Measurements from ENCODE around the gene TSEN15.

TSEN15 gene

GRCh38 chr1:184019069-184019468 lies 32.5 kb upstream of the TSEN15 start:
- H3K36me3 ChIP-seq (ENCODE audit: control insufficient read depth in 2 of 2, insufficient read depth in 2 of 2, low read length in 2 of 2) = no peaks in the 10 kb centered on the region
- H3K27ac ChIP-seq (ENCODE audit: low read depth in 2 of 2, low read length in 2 of 2) = no peak overlapping the region
- no peaks in the 10 kb centered on the region for H3K27me3 ChIP-seq (ENCODE audit: control insufficient read depth in 2 of 2, insufficient read depth in 2 of 2, low read length in 2 of 2)
- H3K9ac ChIP-seq (ENCODE audit: low read depth in 1 of 2, low read length in 2 of 2) = no peak overlapping the region
- H3K4me1 ChIP-seq (ENCODE audit: control insufficient read depth in 2 of 2, insufficient read depth in 2 of 2, low read length in 2 of 2) = no peaks in the 10 kb centered on the region
- H3K9me3 ChIP-seq (ENCODE audit: control insufficient read depth in 2 of 2, low read length in 2 of 2) = no peaks in the 10 kb centered on the region
- H3K4me3 ChIP-seq (ENCODE audit: low read length in 2 of 2) = no peak overlapping the region

DNA sequence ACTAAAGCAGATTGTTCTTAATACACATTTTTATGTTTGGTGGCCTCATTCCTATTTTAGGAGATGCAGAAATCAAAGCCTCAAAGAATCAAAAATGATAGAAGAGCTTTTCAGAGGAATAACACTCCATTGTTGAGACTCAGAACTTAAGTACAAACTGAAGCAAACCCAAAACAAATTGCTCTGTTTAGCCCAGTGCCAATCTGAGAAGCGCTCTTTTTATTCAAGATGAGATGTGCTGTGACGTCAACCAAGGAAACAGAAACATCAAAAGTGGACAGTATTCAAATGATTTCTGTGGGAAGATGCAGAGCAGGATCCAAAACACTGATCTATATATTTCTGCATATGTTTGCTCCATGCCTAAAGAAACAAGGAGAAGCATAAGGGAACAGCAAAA lies 32.0 kb upstream of the TSEN15 start:
- no peak overlapping the region for H3K4me3 ChIP-seq (ENCODE audit: low read length in 2 of 2)
- H3K9me3 ChIP-seq (ENCODE audit: control insufficient read depth in 2 of 2, low read length in 2 of 2) = no peaks in the 10 kb centered on the region
- H3K27me3 ChIP-seq (ENCODE audit: control insufficient read depth in 2 of 2, insufficient read depth in 2 of 2, low read length in 2 of 2) = no peaks in the 10 kb centered on the region
- no peak overlapping the region for H3K9ac ChIP-seq (ENCODE audit: low read depth in 1 of 2, low read length in 2 of 2)
- no peak overlapping the region for H3K27ac ChIP-seq (ENCODE audit: low read depth in 2 of 2, low read length in 2 of 2)
- no peaks in the 10 kb centered on the region for H3K4me1 ChIP-seq (ENCODE audit: control insufficient read depth in 2 of 2, insufficient read depth in 2 of 2, low read length in 2 of 2)
- no peaks in the 10 kb centered on the region for H3K36me3 ChIP-seq (ENCODE audit: control insufficient read depth in 2 of 2, insufficient read depth in 2 of 2, low read length in 2 of 2)

- Histone ChIP-seq H3K9ac (ENCODE audit: low read depth in 1 of 2, low read length in 2 of 2) (no peak overlapping the region), H3K36me3 (ENCODE audit: control insufficient read depth in 2 of 2, insufficient read depth in 2 of 2, low read length in 2 of 2) (no peaks in the 10 kb centered on the region), H3K27me3 (ENCODE audit: control insufficient read depth in 2 of 2, insufficient read depth in 2 of 2, low read length in 2 of 2) (no peaks in the 10 kb centered on the region), H3K27ac (ENCODE audit: low read depth in 2 of 2, low read length in 2 of 2) (no peak overlapping the region), H3K4me1 (ENCODE audit: control insufficient read depth in 2 of 2, insufficient read depth in 2 of 2, low read length in 2 of 2) (no peaks in the 10 kb centered on the region), H3K9me3 (ENCODE audit: control insufficient read depth in 2 of 2, low read length in 2 of 2) (no peaks in the 10 kb centered on the region), H3K4me3 (ENCODE audit: low read length in 2 of 2) (no peak overlapping the region)
Observed at GRCh38 chr1:184020328-184020727, 31.2 kb upstream of the TSEN15 start.

DNA sequence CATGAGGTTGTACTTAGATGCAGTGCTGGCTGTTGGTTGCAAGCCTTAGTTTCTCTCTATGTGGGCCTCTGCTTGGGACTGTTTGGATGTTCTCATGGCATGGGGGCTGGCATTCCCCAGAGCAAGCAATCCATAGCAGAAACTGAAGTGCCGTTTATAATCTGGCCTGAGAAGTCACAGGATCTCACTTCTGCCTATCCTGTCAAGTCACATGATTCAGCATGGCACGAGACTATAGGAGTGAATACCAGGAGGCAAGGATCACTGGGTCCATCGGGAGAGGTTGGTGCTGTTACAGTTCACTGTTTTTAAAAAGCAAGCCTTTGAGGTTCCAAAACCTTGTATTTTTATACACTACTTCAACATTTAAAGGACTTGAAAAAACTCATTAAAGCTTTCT lies 30.7 kb upstream of the TSEN15 start:
- no peaks in the 10 kb centered on the region for H3K27me3 ChIP-seq (ENCODE audit: control insufficient read depth in 2 of 2, insufficient read depth in 2 of 2, low read length in 2 of 2)
- H3K27ac ChIP-seq (ENCODE audit: low read depth in 2 of 2, low read length in 2 of 2) = no peak overlapping the region
- H3K4me1 ChIP-seq (ENCODE audit: control insufficient read depth in 2 of 2, insufficient read depth in 2 of 2, low read length in 2 of 2) = no peaks in the 10 kb centered on the region
- no peak overlapping the region for H3K4me3 ChIP-seq (ENCODE audit: low read length in 2 of 2)
- H3K9me3 ChIP-seq (ENCODE audit: control insufficient read depth in 2 of 2, low read length in 2 of 2) = no peaks in the 10 kb centered on the region
- no peak overlapping the region for H3K9ac ChIP-seq (ENCODE audit: low read depth in 1 of 2, low read length in 2 of 2)
- no peaks in the 10 kb centered on the region for H3K36me3 ChIP-seq (ENCODE audit: control insufficient read depth in 2 of 2, insufficient read depth in 2 of 2, low read length in 2 of 2)

DNA sequence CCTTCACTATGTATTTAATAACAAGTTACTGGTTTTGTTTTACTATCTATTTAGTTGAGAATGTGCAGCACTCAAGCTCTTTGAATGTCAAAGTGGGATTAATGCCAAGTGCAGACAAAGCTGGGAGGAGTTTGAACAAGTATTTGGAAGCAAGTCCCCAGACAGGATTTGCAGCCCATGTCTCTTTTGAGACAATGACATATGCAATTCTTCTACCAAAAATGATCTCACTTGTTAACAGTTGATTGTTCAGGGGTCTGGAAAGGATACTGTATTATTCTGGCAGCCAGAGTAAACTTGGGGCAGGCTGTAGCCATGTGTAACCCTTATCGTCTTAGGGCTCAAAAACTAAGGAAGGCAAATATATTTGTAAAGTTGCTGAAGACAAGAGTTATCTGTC lies 29.8 kb upstream of the TSEN15 start:
- Histone ChIP-seq H3K4me3 (ENCODE audit: low read length in 2 of 2) (no peak overlapping the region), H3K27me3 (ENCODE audit: control insufficient read depth in 2 of 2, insufficient read depth in 2 of 2, low read length in 2 of 2) (no peaks in the 10 kb centered on the region), H3K4me1 (ENCODE audit: control insufficient read depth in 2 of 2, insufficient read depth in 2 of 2, low read length in 2 of 2) (no peaks in the 10 kb centered on the region), H3K9ac (ENCODE audit: low read depth in 1 of 2, low read length in 2 of 2) (no peak overlapping the region), H3K9me3 (ENCODE audit: control insufficient read depth in 2 of 2, low read length in 2 of 2) (no peaks in the 10 kb centered on the region), H3K36me3 (ENCODE audit: control insufficient read depth in 2 of 2, insufficient read depth in 2 of 2, low read length in 2 of 2) (no peaks in the 10 kb centered on the region), H3K27ac (ENCODE audit: low read depth in 2 of 2, low read length in 2 of 2) (no peak overlapping the region)

DNA sequence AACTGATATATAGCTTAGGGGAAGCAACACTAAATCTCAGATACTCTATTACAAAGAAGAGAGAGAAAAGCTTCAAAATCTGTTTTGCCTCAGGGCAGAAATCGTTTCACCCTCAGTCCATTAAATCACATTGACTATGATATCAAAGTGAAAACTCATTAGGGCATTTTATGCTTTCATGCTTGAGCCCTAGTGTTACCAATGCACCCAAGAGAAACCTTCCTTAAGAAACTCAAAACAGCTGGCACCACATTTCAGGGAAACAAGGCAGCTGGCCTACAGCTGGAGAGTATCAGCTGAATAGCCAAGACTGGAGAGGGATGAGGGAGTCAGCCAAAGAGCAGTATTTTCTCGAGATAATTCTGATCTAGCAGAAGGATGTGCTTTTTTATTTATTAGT lies 28.9 kb upstream of the TSEN15 start:
- Histone ChIP-seq H3K27me3 (ENCODE audit: control insufficient read depth in 2 of 2, insufficient read depth in 2 of 2, low read length in 2 of 2) (no peaks in the 10 kb centered on the region), H3K4me3 (ENCODE audit: low read length in 2 of 2) (no peak overlapping the region), H3K4me1 (ENCODE audit: control insufficient read depth in 2 of 2, insufficient read depth in 2 of 2, low read length in 2 of 2) (no peaks in the 10 kb centered on the region), H3K36me3 (ENCODE audit: control insufficient read depth in 2 of 2, insufficient read depth in 2 of 2, low read length in 2 of 2) (no peaks in the 10 kb centered on the region), H3K9me3 (ENCODE audit: control insufficient read depth in 2 of 2, low read length in 2 of 2) (no peaks in the 10 kb centered on the region), H3K9ac (ENCODE audit: low read depth in 1 of 2, low read length in 2 of 2) (no peak overlapping the region), H3K27ac (ENCODE audit: low read depth in 2 of 2, low read length in 2 of 2) (no peak overlapping the region)

- Histone ChIP-seq H3K4me3 (ENCODE audit: low read length in 2 of 2) (no peak overlapping the region), H3K27ac (ENCODE audit: low read depth in 2 of 2, low read length in 2 of 2) (no peak overlapping the region), H3K9ac (ENCODE audit: low read depth in 1 of 2, low read length in 2 of 2) (no peak overlapping the region), H3K9me3 (ENCODE audit: control insufficient read depth in 2 of 2, low read length in 2 of 2) (no peaks in the 10 kb centered on the region), H3K4me1 (ENCODE audit: control insufficient read depth in 2 of 2, insufficient read depth in 2 of 2, low read length in 2 of 2) (no peaks in the 10 kb centered on the region), H3K36me3 (ENCODE audit: control insufficient read depth in 2 of 2, insufficient read depth in 2 of 2, low read length in 2 of 2) (no peaks in the 10 kb centered on the region), H3K27me3 (ENCODE audit: control insufficient read depth in 2 of 2, insufficient read depth in 2 of 2, low read length in 2 of 2) (no peaks in the 10 kb centered on the region)
Observed at GRCh38 chr1:184023171-184023570, 28.4 kb upstream of the TSEN15 start.

- H3K9me3 ChIP-seq (ENCODE audit: control insufficient read depth in 2 of 2, low read length in 2 of 2) = no peaks in the 10 kb centered on the region
- H3K4me3 ChIP-seq (ENCODE audit: low read length in 2 of 2) = no peak overlapping the region
- H3K27me3 ChIP-seq (ENCODE audit: control insufficient read depth in 2 of 2, insufficient read depth in 2 of 2, low read length in 2 of 2) = no peaks in the 10 kb centered on the region
- H3K9ac ChIP-seq (ENCODE audit: low read depth in 1 of 2, low read length in 2 of 2) = no peak overlapping the region
- no peaks in the 10 kb centered on the region for H3K4me1 ChIP-seq (ENCODE audit: control insufficient read depth in 2 of 2, insufficient read depth in 2 of 2, low read length in 2 of 2)
- no peak overlapping the region for H3K27ac ChIP-seq (ENCODE audit: low read depth in 2 of 2, low read length in 2 of 2)
- no peaks in the 10 kb centered on the region for H3K36me3 ChIP-seq (ENCODE audit: control insufficient read depth in 2 of 2, insufficient read depth in 2 of 2, low read length in 2 of 2)
Observed at GRCh38 chr1:184025242-184025675, 26.3 kb upstream of the TSEN15 start.

- Histone ChIP-seq H3K4me3 (ENCODE audit: low read length in 2 of 2) (no peak overlapping the region), H3K9me3 (ENCODE audit: control insufficient read depth in 2 of 2, low read length in 2 of 2) (no peaks in the 10 kb centered on the region), H3K27ac (ENCODE audit: low read depth in 2 of 2, low read length in 2 of 2) (no peak overlapping the region), H3K9ac (ENCODE audit: low read depth in 1 of 2, low read length in 2 of 2) (no peak overlapping the region), H3K27me3 (ENCODE audit: control insufficient read depth in 2 of 2, insufficient read depth in 2 of 2, low read length in 2 of 2) (peaks cover 0 to 2% of the 10 kb centered on the region in 2 donors), H3K36me3 (ENCODE audit: control insufficient read depth in 2 of 2, insufficient read depth in 2 of 2, low read length in 2 of 2) (no peaks in the 10 kb centered on the region), H3K4me1 (ENCODE audit: control insufficient read depth in 2 of 2, insufficient read depth in 2 of 2, low read length in 2 of 2) (no peaks in the 10 kb centered on the region)
Observed at GRCh38 chr1:184027826-184028695, 23.5 kb upstream of the TSEN15 start.

- Histone ChIP-seq H3K9me3 (ENCODE audit: control insufficient read depth in 2 of 2, low read length in 2 of 2) (no peaks in the 10 kb centered on the region), H3K4me3 (ENCODE audit: low read length in 2 of 2) (no peak overlapping the region), H3K27me3 (ENCODE audit: control insufficient read depth in 2 of 2, insufficient read depth in 2 of 2, low read length in 2 of 2) (peaks cover 2 to 8% of the 10 kb centered on the region in 2 donors), H3K27ac (ENCODE audit: low read depth in 2 of 2, low read length in 2 of 2) (no peak overlapping the region), H3K36me3 (ENCODE audit: control insufficient read depth in 2 of 2, insufficient read depth in 2 of 2, low read length in 2 of 2) (no peaks in the 10 kb centered on the region), H3K4me1 (ENCODE audit: control insufficient read depth in 2 of 2, insufficient read depth in 2 of 2, low read length in 2 of 2) (no peaks in the 10 kb centered on the region), H3K9ac (ENCODE audit: low read depth in 1 of 2, low read length in 2 of 2) (no peak overlapping the region)
Observed at GRCh38 chr1:184028854-184029623, 22.5 kb upstream of the TSEN15 start.

All from mucosa of rectum (tissue), 2 donors.